ENCODE results near the gene CDKN2C. TPM values are rescaled to one million over a fixed set of nuclear protein-coding genes. Genes with fewer than 3 reads are reported as not detected.

Gene CDKN2C
- total and polyA plus RNA-seq, 10 of the 15 experiments (the other 5 are each of a cell fraction or from before 2014, with no cell fraction given): 3.3 to 11.7 (median 6.0) TPM

- peak; percentile 90 for TF ChIP-seq NKRF (conservative IDR thresholded peaks at IDR 0.05)
- TF ChIP-seq CHD4 (IDR thresholded peaks at IDR 0.05): no peak
- TF ChIP-seq RUNX3 (IDR thresholded peaks at IDR 0.05; ENCODE audit: low read length): peak; percentile 69
- TF ChIP-seq LARP7 (IDR thresholded peaks at IDR 0.05): no peak; the same call in none of the 2 replicates
- no peak for TF ChIP-seq CUX1 (IDR thresholded peaks at IDR 0.05; ENCODE audit: insufficient replicate concordance, low read depth, low read length)
- no peak for TF ChIP-seq ZZZ3 (IDR thresholded peaks at IDR 0.05; ENCODE audit: control insufficient read depth, insufficient read length, low read depth)
- peak; percentile 67; the same call in 1 of the 2 replicates for TF ChIP-seq ZBED1 (IDR thresholded peaks at IDR 0.05; ENCODE audit: borderline replicate concordance)
- peak; percentile 63 for TF ChIP-seq SIX5 (IDR thresholded peaks at IDR 0.05; ENCODE audit: low read depth, low read length, severe bottlenecking)
- TF ChIP-seq ZBTB33 (IDR thresholded peaks at IDR 0.05): no peak
- peak; percentile 54 to 100 for TF ChIP-seq EGR1 (IDR thresholded peaks at IDR 0.05; ENCODE audit: borderline replicate concordance in 1 of 2, low read depth in 2 of 2, low read length in 2 of 2)
- no peak for TF ChIP-seq ZSCAN29 (IDR thresholded peaks at IDR 0.05)
- TF ChIP-seq SPI1 (IDR thresholded peaks at IDR 0.05; ENCODE audit: borderline replicate concordance, insufficient read depth, low read depth, low read length): peak; percentile 68; the same call in 1 of the 2 replicates
- TF ChIP-seq RELA (IDR thresholded peaks at IDR 0.05; ENCODE audit: borderline replicate concordance, partially characterized antibody): peak; percentile 94
- TF ChIP-seq POU2F2 (IDR thresholded peaks at IDR 0.05; ENCODE audit: borderline replicate concordance, low read depth, low read length): peak; percentile 91
- TF ChIP-seq SUZ12 (IDR thresholded peaks at IDR 0.05; ENCODE audit: unreplicated experiment): no peak
These were observed 9.9 kb upstream of the CDKN2C start, which contains the start of gene FAF1 (continued) for GRCh38 chr1:50959913-50960844.
